Measurements from ENCODE around the gene CCDC149. TPM values are rescaled to one million over a fixed set of nuclear protein-coding genes. Genes with fewer than 3 reads are reported as not detected.
"Not testable (repeated sequence)": the region's sequence is repeated elsewhere in the genome, so short reads cannot be mapped to it uniquely, and the experiment has no call there.

Gene CCDC149
- total RNA-seq, 4 donors from 2014 or later = 3.4 to 10.0 (median 7.7) TPM

DNA sequence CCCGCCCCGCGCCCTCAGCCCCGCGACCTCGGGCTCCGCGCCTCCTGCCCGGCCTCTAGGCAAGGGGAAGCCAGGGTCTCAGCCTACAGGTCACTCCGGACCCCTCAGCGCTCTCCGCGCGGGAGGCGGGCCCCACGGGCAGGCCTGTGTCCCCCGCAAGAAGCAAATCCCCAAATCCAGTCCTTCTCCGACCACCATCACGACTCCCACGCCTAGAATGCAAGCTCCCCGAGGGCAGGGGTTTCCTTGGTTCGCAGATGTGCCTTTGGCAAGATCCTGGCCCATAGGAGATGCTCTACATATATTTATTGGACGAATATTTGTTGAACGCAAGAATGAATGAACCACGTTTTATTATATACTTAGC, 260 bp upstream of the CCDC149 start:
- Histone ChIP-seq H3K36me3 (no peaks in the 10 kb centered on the region), H3K9me3 (no peaks in the 10 kb centered on the region), H3K4me3 (peak overlapping the region; percentile 35 to 84 (median 70)), H3K27me3 (no peaks in the 10 kb centered on the region), H3K4me1 (peaks cover 0 to 11% (median 6%) of the 10 kb centered on the region in 4 donors), H3K27ac (peak overlapping the region; percentile 82 to 92 (median 88))
- TF ChIP-seq EP300 (IDR thresholded peaks at IDR 0.05; ENCODE audit: low read depth) = no peak
- no peak for TF ChIP-seq POLR2A (IDR thresholded peaks at IDR 0.05)
- TF ChIP-seq POLR2AphosphoS5 (IDR thresholded peaks at IDR 0.05) = no peak
- TF ChIP-seq, protein P1, sequence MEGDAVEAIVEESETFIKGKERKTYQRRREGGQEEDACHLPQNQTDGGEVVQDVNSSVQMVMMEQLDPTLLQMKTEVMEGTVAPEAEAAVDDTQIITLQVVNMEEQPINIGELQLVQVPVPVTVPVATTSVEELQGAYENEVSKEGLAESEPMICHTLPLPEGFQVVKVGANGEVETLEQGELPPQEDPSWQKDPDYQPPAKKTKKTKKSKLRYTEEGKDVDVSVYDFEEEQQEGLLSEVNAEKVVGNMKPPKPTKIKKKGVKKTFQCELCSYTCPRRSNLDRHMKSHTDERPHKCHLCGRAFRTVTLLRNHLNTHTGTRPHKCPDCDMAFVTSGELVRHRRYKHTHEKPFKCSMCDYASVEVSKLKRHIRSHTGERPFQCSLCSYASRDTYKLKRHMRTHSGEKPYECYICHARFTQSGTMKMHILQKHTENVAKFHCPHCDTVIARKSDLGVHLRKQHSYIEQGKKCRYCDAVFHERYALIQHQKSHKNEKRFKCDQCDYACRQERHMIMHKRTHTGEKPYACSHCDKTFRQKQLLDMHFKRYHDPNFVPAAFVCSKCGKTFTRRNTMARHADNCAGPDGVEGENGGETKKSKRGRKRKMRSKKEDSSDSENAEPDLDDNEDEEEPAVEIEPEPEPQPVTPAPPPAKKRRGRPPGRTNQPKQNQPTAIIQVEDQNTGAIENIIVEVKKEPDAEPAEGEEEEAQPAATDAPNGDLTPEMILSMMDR (IDR thresholded peaks at IDR 0.05) = no peak
- intact Hi-C loops (cut with DNase I; ENCODE audit: low total_unique reads) (no loop called here), in situ Hi-C loops (cut with MboI; ENCODE audit: low pct_ligation_motif_present in 1 of 4, low pct_unique_long_range_greater_than_20kb in 1 of 4, low sequenced_read_pairs in 3 of 4) (loop anchor here in 1 of 4 donors (25.0 kb wide), 1 partner anchor 426 kb away; no protein-coding TSS in a partner anchor)
- DNase-seq = no peak
- 31 to 47% methylated on average over 8 to 16 of the region's 25 CpGs for WGBS, 2 donors (ENCODE audit: low coverage in 1 of 2)

DNA sequence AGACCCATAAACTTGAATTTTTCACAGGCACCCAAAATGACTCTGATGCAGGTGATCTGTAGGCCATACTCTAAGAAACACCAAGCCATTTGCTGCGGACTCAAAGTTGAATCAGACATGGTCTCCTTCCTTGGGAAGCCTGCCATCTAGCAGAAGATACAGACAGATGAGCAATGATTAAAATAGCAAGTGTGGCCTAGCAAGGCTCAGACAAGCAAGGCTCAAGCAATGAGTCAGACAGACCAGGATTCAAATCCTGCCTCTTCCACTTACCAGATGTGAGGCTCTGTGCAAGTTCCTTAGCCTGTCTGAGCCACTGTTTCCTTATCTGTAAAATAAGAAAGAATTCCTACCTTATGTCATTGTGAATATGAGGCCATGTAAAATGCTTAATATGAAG, 2.3 kb downstream of the CCDC149 start:
- H3K4me3 ChIP-seq = no peak overlapping the region
- no peak for DNase-seq
- intact Hi-C loops (cut with DNase I; ENCODE audit: low total_unique reads) (no loop called here), in situ Hi-C loops (cut with MboI; ENCODE audit: low pct_ligation_motif_present in 1 of 4, low pct_unique_long_range_greater_than_20kb in 1 of 4, low sequenced_read_pairs in 3 of 4) (loop anchor here in 1 of 4 donors (25.0 kb wide), 1 partner anchor 423 kb away; no protein-coding TSS in a partner anchor)
- no peaks in the 10 kb centered on the region for H3K36me3 ChIP-seq
- no peak overlapping the region for H3K27ac ChIP-seq
- TF ChIP-seq POLR2A (IDR thresholded peaks at IDR 0.05) (no peak), EP300 (IDR thresholded peaks at IDR 0.05; ENCODE audit: low read depth) (no peak), POLR2AphosphoS5 (IDR thresholded peaks at IDR 0.05) (no peak)
- TF ChIP-seq, protein P1 (IDR thresholded peaks at IDR 0.05) = no peak
- peaks cover 0 to 11% (median 6%) of the 10 kb centered on the region in 4 donors for H3K4me1 ChIP-seq
- H3K9me3 ChIP-seq = no peaks in the 10 kb centered on the region
- H3K27me3 ChIP-seq = no peaks in the 10 kb centered on the region
- WGBS, 2 donors (ENCODE audit: low coverage in 1 of 2) = 100% methylated on average over 1 of the region's 1 CpG; no CpG with 5 or more reads in 1 of the 2 donors

DNA sequence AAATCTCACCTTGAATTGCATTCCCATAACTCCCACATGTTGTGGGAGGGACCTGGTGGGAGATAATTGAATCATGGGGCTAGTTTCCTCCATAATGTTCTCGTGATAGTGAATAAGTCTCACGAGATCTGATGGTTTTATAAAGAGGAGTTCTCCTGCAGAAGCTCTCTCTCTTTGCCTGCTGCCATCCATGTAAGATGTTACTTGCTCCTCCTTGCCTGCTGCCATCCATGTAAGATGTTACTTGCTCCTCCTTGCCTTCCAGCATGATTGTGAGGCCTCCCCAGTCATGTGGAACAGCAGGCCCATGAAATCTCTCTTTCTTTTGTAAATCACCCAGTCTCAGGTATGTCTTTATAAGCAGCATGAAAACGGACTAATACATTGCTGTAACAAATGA, 3.2 kb downstream of the CCDC149 start:
- H3K27ac ChIP-seq; H3K4me3 ChIP-seq; intact Hi-C loops (cut with DNase I; ENCODE audit: low total_unique reads); H3K36me3 ChIP-seq; DNase-seq; H3K9me3 ChIP-seq; H3K27me3 ChIP-seq: not testable (repeated sequence)
- WGBS, 2 donors (ENCODE audit: low coverage in 1 of 2) = 73 to 88% methylated on average over 3 of the region's 3 CpGs
- H3K4me1 ChIP-seq = peaks cover 0 to 11% (median 6%) of the 10 kb centered on the region in 4 donors
- in situ Hi-C loops (cut with MboI; ENCODE audit: low pct_ligation_motif_present in 1 of 4, low pct_unique_long_range_greater_than_20kb in 1 of 4, low sequenced_read_pairs in 3 of 4) = loop anchor here in 1 of 4 donors (25.0 kb wide), 1 partner anchor 422 kb away; no protein-coding TSS in a partner anchor

DNA sequence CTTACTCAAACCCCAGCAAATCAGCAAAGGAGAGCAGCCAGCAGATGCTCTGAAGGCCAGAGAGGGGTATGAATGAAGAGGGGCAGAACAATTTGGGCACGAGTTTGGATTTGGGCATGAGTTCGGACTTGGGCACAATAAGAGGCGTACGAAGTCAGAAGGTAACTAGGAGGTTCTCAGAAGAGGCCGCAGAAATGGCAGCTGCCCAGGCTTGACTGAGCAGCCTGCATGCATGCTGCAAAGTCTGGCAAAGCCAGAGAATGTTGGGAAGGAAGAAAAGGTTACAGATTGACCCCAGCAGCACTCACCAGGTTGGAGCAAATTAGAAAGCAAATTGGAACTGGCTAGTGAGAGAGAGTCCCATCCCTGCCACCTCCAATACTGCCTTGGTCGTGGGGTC, 15.2 kb downstream of the CCDC149 start:
- 86 to 100% methylated on average over 4 to 6 of the region's 6 CpGs for WGBS, 2 donors (ENCODE audit: low coverage in 1 of 2)
- peaks cover 0 to 5% (median 0%) of the 10 kb centered on the region in 4 donors for H3K4me1 ChIP-seq
- no peaks in the 10 kb centered on the region for H3K9me3 ChIP-seq
- no peaks in the 10 kb centered on the region for H3K36me3 ChIP-seq
- in situ Hi-C loops (cut with MboI; ENCODE audit: low pct_ligation_motif_present in 1 of 4, low pct_unique_long_range_greater_than_20kb in 1 of 4, low sequenced_read_pairs in 3 of 4) = no loop called here
- intact Hi-C loops (cut with DNase I; ENCODE audit: low total_unique reads) = no loop called here
- DNase-seq = no peak
- H3K27me3 ChIP-seq = no peaks in the 10 kb centered on the region
- no peak for TF ChIP-seq POLR2AphosphoS5 (IDR thresholded peaks at IDR 0.05)
- no peak for TF ChIP-seq POLR2A (IDR thresholded peaks at IDR 0.05)
- TF ChIP-seq, protein P1 (IDR thresholded peaks at IDR 0.05) = no peak
- TF ChIP-seq EP300 (IDR thresholded peaks at IDR 0.05; ENCODE audit: low read depth) = no peak
- H3K27ac ChIP-seq = no peak overlapping the region
- H3K4me3 ChIP-seq = no peak overlapping the region

DNA sequence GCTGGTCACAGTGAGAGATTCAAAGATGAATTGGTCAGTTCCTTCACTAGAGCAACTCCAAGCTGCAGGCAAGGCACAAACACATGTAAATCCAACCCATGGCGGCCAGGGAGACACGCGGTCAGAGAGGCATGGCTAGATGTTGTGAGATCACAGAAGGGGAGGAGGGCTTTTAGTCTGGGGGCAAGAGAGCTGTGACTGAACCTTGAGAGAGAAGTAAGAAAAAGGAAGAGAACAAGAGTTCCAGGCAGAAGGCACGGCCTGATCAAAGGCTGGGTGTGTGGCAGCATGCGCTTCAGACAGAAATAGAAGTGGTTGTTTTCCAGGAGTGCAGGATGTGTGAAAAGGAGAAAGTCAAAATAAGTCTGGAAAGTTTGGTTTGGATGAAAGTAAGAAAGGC, 15.9 kb downstream of the CCDC149 start:
- 74 to 84% methylated on average over 5 of the region's 5 CpGs for WGBS, 2 donors (ENCODE audit: low coverage in 1 of 2)
- DNase-seq = no peak
- no peaks in the 10 kb centered on the region for H3K36me3 ChIP-seq
- no peaks in the 10 kb centered on the region for H3K9me3 ChIP-seq
- intact Hi-C loops (cut with DNase I; ENCODE audit: low total_unique reads) = no loop called here
- H3K4me1 ChIP-seq = peaks cover 0 to 5% (median 0%) of the 10 kb centered on the region in 4 donors
- in situ Hi-C loops (cut with MboI; ENCODE audit: low pct_ligation_motif_present in 1 of 4, low pct_unique_long_range_greater_than_20kb in 1 of 4, low sequenced_read_pairs in 3 of 4) = no loop called here
- no peak overlapping the region for H3K27ac ChIP-seq
- no peaks in the 10 kb centered on the region for H3K27me3 ChIP-seq
- no peak overlapping the region for H3K4me3 ChIP-seq
- no peak for TF ChIP-seq EP300 (IDR thresholded peaks at IDR 0.05; ENCODE audit: low read depth)
- TF ChIP-seq, protein P1 (IDR thresholded peaks at IDR 0.05) = no peak
- no peak for TF ChIP-seq POLR2AphosphoS5 (IDR thresholded peaks at IDR 0.05)
- TF ChIP-seq POLR2A (IDR thresholded peaks at IDR 0.05) = no peak

Measured in transverse colon (tissue), 4 donors.